Measurements from ENCODE around the gene RTP3.

DNA sequence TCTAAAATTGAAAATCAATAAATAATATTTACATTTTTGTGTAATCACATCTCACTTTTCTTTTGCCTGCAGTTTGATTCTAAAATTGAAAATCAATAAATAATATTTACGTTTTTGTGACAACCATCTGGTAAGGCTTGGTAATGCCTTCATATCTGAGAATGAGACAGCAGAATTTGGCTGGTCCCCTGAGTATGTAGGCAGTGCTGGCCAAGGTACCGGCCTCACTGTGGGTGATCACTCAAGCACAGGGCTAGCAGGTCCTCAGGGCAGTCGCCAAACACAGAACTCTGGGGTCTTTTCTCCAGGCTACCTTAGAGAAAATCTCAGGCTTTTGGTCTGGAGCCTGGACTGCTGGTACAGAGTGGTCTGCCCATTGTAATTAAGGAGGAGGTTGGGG lies 26.2 kb downstream of the RTP3 start:
- TF ChIP-seq REST (IDR thresholded peaks at IDR 0.05; ENCODE audit: low read depth) (no peak), YY1 (IDR thresholded peaks at IDR 0.05; ENCODE audit: extremely low read depth, insufficient replicate concordance, low read depth, low read length) (no peak), RAD21 (IDR thresholded peaks at IDR 0.05; ENCODE audit: low read depth) (no peak), EZH2phosphoT487 (IDR thresholded peaks at IDR 0.05; ENCODE audit: borderline replicate concordance) (no peak), POLR2AphosphoS5 (IDR thresholded peaks at IDR 0.05; ENCODE audit: low read depth, low read length) (no peak), EGR1 (IDR thresholded peaks at IDR 0.05; ENCODE audit: low read depth) (no peak), CEBPB (IDR thresholded peaks at IDR 0.05; ENCODE audit: low read depth) (no peak), POLR2A (IDR thresholded peaks at IDR 0.05; ENCODE audit: borderline replicate concordance, extremely low read depth, insufficient read depth, insufficient read length) (no peak), EZH2 (IDR thresholded peaks at IDR 0.05) (no peak)
- TF ChIP-seq, protein P1, sequence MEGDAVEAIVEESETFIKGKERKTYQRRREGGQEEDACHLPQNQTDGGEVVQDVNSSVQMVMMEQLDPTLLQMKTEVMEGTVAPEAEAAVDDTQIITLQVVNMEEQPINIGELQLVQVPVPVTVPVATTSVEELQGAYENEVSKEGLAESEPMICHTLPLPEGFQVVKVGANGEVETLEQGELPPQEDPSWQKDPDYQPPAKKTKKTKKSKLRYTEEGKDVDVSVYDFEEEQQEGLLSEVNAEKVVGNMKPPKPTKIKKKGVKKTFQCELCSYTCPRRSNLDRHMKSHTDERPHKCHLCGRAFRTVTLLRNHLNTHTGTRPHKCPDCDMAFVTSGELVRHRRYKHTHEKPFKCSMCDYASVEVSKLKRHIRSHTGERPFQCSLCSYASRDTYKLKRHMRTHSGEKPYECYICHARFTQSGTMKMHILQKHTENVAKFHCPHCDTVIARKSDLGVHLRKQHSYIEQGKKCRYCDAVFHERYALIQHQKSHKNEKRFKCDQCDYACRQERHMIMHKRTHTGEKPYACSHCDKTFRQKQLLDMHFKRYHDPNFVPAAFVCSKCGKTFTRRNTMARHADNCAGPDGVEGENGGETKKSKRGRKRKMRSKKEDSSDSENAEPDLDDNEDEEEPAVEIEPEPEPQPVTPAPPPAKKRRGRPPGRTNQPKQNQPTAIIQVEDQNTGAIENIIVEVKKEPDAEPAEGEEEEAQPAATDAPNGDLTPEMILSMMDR (IDR thresholded peaks at IDR 0.05 in 2 of 3, conservative IDR thresholded peaks at IDR 0.05 in 1 of 3; ENCODE audit: borderline replicate concordance in 1 of 3, insufficient read depth in 1 of 3, low read depth in 2 of 3, low read length in 2 of 3), result no peak
- TF ChIP-seq, protein P2, sequence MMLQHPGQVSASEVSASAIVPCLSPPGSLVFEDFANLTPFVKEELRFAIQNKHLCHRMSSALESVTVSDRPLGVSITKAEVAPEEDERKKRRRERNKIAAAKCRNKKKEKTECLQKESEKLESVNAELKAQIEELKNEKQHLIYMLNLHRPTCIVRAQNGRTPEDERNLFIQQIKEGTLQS (IDR thresholded peaks at IDR 0.05), result no peak
